Epithelial cell of proximal tubule (primary cell): ENCODE data around the gene MTRF1. TPM values are rescaled to one million over a fixed set of nuclear protein-coding genes. Genes with fewer than 3 reads are reported as not detected.

Source experiments
- DNase-seq: peaks from one replicate; pipeline ENCODE4 v3.0.0-alpha.2; 2011; ENCODE audit warnings: low read depth
- H3K4me3 ChIP-seq: 2 replicates; pipeline ENCODE4 v1.5.1; 2011; ENCODE audit warnings: low read depth, mild to moderate bottlenecking, low read length
- total RNA-seq: library from RNA; depleted of rRNA; stranded (reverse); fragments of >200 nt; gene quantifications from 2 replicates; pipeline ENCODE4 v1.2.3, GENCODE V29; 2015
- TF ChIP-seq, protein P1 (sequence below): conservative IDR thresholded peaks from 2 replicates; pipeline ENCODE4 v1.5.1; 2012; ENCODE audit warnings: low read depth, mild to moderate bottlenecking, low read length

MTRF1 gene
- total RNA-seq, 1 donor from 2014 or later = 6.9 TPM

DNA sequence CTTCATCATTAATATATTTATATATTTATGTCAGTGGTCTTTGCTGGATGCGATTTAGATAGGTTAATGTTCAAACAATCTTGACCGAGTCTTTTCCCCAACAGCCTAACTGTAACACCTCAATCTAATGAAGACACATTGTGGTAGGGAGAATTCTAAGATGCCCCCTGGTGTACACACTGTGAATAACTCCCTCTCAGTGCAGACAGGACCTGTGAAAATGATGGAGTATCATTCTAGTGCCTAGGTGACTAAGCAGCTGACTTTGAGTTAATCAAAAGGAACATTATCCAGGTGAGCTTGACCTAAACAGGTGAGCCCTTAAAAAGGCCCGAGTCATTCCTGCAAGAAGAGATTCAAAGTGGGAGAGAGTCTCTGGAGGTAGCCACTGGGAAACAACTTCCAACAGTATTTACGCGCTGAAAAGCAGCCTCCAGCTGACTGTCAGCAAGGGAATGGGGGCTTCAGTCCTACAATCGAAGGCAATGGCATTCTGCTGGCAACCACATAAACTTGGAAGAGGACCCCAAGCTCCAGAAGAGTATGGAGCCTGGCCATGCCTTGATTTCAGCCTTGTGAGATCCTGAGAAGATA, 41.0 kb downstream of the MTRF1 start:
- TF ChIP-seq, protein P1, sequence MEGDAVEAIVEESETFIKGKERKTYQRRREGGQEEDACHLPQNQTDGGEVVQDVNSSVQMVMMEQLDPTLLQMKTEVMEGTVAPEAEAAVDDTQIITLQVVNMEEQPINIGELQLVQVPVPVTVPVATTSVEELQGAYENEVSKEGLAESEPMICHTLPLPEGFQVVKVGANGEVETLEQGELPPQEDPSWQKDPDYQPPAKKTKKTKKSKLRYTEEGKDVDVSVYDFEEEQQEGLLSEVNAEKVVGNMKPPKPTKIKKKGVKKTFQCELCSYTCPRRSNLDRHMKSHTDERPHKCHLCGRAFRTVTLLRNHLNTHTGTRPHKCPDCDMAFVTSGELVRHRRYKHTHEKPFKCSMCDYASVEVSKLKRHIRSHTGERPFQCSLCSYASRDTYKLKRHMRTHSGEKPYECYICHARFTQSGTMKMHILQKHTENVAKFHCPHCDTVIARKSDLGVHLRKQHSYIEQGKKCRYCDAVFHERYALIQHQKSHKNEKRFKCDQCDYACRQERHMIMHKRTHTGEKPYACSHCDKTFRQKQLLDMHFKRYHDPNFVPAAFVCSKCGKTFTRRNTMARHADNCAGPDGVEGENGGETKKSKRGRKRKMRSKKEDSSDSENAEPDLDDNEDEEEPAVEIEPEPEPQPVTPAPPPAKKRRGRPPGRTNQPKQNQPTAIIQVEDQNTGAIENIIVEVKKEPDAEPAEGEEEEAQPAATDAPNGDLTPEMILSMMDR = peak; percentile 85
- peak; percentile 33 for DNase-seq
- H3K4me3 ChIP-seq = no peak overlapping the region

DNA sequence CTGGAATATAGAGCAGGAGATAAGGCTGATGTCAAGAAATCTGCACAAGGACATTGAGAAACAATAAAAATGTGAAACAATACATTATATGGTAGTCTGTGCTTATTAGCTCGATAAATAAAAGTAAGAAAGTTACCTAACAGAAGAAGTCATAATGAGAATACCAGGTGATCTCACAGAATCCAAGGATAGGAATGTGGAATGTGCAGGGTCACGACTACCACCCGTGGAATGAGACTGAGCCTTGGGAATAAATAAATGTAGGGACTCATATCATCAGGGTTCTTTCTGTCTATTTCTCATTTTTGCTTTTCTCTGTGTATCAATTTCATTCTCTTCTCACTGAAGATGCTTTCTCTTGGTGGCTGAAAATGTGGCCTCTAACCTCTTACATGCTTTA, 43.0 kb downstream of the MTRF1 start:
- TF ChIP-seq, protein P1 = no peak
- H3K4me3 ChIP-seq = no peak overlapping the region
- DNase-seq = peak; percentile 35

DNA sequence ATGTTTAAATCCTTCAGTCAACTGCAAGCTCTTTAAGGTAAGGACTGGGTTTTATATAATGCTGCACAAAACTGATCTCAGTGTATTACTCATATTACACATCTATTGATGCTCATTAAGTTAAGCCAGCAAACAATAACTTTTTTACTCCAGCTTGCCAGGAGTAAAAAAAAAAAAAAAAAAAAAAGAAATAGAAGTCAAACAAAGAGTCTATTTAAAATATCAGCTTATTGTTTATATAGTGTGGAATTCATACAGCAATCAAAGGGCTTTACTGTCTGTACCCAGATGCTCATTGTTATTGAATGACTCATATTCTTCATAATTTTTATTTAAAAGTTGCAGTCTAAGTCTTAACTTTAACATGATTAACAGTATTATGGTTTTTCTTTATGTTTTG, 47.2 kb downstream of the MTRF1 start:
- TF ChIP-seq, protein P1 = no peak
- H3K4me3 ChIP-seq = no peak overlapping the region
- DNase-seq = no peak

DNA sequence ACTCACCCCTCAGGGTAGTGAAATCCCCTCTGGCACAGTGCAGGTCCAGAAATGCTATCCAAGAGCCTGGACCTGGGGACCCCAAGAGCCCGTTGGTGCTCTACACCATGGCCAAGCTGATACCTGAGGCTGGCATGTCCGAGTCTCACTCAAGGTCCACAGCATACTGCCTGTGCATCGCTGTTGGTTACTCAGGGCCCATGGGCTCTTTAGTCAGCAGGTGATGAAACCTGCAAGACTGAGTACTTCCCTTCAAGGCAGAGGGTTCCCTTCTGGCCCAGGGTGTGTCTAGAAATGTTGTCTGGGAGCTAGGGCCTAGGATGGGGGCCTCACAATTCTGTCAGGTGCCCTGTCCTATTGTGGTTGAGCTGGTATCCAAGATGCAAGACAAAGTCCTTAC, 49.5 kb downstream of the MTRF1 start:
- H3K4me3 ChIP-seq = no peak overlapping the region
- no peak for DNase-seq
- TF ChIP-seq, protein P1 = no peak

DNA sequence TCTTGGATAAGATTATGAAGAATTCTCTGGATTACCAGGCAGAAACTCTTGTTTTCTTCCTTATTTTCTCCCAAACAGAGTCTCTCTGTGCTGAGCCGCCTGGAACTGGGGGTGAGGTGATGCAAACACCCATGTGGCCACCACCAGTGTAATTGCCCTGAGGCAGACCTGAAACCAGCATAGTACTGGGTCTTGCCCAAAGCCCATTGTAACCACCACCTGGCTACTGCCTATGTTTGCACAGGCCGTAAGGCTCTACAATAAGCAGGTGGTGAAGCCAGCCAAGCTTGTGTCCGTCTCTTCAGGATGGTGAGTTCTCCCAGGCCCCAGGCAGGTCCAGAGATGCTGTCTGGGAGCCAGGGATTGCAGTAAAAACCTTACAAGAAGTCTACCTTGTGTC, 50.1 kb downstream of the MTRF1 start:
- DNase-seq = no peak
- TF ChIP-seq, protein P1 = no peak
- no peak overlapping the region for H3K4me3 ChIP-seq

DNA sequence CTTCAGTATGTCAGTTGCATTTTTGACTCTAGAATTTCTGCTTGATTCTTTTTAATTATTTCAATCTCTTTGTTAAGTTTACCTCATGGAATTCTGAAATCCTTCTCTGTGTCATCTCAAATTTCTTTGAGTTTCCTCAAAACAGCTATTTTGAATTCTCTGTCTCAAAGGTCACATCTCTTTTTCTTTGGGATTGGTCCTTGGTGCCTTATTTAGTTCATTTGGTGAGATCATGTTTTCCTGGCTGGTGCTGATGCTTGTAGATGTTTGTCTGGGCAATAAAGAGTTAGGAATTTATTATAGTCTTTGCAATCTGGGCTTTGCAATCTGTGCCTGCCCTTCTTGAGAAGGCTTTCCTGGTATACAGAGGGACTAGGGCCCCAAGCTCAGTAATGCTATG, 50.5 kb downstream of the MTRF1 start:
- no peak for DNase-seq
- no peak overlapping the region for H3K4me3 ChIP-seq
- TF ChIP-seq, protein P1 = no peak

DNA sequence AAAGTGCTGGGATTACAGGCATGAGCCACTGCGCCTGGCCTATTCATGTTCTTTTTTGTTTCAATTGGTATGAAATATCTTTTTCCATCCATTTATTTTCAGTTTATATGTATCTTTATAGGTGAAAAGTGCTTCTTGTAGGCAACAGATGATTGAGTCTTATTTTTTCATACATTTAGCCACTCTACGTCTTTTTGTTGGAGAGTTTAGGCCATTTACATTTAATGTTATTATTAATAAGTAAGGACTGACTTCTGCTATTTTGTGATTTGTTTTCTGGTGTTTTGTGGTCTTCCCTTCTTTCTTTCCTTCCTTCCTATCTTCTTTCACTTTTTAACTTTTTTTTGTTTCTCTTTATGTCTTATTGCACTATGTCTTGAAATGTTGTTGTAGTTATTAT, 52.3 kb downstream of the MTRF1 start:
- TF ChIP-seq, protein P1 = no peak
- no peak overlapping the region for H3K4me3 ChIP-seq
- no peak for DNase-seq
